NCI-H1930 (cell line): ENCODE measurements around the gene MSL1.
A peak's percentile ranks its signal among the peaks of the same experiment; 100 is the strongest.
"Not testable (repeated sequence)": the region's sequence is repeated elsewhere in the genome, so short reads cannot be mapped to it uniquely, and the experiment has no call there.

Source experiments
- DNase-seq, 2 experiments: peaks; one replicate each; lab custom pipeline; 2025; lab: John Stamatoyannopoulos, UW

The MSL1 gene

DNA sequence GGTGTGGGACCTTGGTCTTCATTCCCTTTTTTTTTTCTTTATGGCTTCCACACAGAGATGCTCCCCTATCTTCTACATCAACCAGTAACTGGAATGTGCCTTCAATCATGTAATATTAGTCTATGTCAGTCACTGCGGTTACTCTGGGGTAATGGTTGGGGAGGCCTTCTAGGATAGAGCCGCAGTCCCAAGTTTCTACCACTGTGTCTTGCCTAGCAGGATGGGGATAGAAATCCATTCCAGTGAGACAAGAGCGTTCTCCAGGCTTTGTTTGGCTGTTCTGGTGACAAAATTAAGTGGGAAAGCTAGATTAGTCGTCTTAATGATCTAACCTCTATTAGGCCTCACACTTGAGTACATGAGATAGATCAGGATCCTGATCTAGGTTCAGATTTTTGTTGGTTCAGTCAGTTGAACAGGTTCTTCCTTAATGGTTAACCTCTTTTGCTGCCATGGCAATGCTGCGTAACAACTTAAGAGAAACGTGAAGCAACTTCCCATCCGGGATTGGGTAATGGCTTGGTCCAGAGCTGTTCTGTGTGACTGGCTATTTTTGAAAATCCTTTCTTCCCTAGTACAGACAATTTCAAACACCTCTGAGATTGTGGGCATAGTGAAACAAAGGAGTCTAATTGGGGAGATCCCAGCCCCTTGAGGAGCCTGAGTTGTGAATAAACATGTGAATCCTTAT lies 8.7 kb downstream of the MSL1 start:
- DNase-seq, result no peak

DNA sequence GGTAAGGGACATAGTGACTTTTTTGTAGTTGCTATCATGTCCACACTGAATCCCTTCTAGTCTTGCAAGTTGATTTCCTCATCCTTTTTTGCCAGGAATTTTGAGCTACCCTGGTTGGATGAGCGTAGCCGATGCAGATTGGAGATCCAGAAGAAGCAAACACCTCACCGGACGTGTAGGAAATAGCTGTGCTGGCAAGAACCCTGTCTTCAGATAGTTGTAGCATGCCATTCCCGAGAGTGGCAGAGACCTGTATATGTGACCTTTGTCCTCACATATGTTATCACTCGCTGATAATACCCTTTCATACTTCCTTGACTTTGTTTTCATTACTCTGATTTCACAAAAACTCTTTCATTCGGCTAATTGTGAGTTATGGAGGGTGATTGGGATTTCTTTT lies 12.4 kb downstream of the MSL1 start:
- no peak for DNase-seq

DNA sequence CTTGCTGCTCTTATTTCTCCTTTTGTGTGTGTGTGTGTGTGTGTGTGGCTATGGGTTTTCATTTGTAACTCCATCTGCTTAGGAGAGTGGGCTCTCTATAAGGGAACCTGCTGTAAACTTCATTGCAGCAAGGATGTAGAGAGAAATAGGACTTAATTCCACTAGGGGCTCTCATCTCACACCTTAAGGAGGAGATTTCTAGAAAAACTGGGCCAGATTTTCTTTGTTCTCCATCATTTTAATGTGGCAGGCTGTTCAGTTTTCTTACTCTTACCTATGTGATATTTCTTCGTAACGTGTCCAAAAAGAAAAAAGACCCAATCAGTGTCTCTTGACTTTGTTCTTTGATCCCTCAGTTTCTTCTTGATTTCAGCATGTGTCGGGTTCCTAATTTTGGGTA lies 14.0 kb downstream of the MSL1 start:
- DNase-seq, result no peak

DNA sequence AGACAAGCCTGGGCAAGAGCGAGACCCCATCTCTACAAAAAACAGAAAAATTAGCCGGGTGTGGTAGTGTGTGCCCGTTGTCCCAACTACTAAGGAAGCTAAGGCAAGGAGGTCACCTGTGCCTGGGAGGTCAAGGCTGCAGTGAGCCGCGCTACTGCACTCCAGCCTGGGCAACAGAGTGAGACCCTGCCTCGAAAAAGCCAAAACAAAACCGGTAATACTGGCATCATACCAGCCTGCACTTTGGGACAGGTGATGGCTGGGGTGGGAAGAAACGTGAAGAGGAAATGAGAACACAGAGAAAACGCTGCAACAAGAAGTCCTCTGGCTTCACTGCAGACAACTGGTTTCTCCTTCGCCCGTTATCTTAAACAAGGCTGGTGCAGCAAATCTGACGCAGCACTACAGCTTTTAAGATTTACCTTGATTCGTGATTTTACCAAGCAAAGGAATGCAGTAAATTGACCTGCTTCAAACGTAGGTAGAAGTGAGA lies 17.8 kb downstream of the MSL1 start:
- DNase-seq, result no peak

DNA sequence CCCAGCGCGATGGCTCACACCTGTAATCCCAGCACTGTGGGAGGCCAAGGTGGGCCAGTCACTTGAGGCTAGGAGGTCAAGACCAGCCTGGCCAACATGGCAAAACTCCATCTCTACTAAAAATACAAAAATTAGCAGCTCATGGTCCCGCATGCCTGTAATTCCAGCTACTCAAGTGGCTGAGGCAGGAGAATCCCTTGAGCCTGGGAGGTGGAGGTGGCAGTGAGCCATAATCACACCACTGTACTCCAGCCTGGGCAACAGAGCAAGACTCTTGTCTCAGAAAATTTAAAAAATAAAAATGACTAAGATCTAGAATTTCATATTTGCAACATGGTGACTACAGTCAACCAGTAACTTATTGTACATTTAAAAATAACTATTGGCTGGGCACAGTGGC lies 21.4 kb downstream of the MSL1 start:
- DNase-seq, result not testable (repeated sequence)

DNA sequence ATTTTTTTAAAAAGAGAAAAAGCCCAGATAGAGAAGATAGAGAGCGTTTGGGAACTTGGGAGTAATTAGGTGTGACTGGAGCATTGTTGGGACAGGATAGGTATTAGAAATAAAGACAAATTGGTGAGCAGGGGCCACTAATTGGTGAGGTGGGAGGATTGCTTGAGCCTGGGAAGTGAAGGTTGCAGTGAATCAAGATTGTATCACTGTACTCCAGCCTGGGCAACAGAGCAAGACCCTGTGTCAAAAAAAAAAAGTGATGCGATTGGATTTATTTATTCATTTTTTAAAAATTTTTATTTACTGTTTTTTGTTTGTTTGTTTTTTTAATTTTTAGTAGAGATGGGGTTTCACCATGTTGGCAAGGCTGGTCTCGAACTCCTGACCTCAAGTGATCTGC lies 23.7 kb downstream of the MSL1 start:
- no peak for DNase-seq

DNA sequence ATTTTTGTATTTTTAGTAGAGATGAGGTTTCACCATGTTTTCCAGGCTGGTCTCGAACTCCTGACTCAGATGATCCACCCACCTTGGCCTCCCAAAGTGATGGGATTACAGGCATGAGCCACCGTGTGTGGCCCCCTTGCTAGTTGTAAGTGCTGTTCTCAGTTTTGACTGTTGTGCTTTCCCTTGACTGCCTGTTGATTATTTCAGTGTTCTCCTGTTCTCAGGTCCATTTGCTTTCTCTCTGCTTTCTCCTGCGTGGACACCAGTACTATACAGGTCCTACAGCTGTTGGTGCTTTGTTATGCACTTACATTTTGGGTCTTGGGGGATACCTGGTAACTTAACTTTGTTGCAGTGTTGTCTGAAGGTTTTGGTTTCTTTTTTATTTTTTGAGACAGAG lies 26.8 kb downstream of the MSL1 start:
- no peak for DNase-seq

DNA sequence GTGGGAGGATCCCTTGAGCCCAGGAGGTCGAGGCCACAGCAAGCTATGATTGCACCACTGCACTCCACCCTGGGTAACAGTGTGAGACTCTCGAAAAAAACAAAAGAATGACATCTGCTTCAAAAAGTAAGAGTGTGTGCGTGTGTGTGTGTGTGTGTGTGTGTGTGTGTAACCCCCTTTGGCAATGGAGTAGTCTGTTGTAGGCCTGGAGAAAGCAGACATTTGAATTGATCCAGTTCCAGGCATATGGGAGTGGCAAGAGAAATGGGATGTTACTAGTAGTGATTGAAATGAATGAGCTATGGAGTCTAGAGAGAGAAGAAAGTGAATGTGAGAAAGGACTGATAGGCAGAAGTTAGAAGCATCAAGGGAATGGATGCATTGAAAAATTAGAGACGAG lies 28.5 kb downstream of the MSL1 start:
- no peak for DNase-seq

DNA sequence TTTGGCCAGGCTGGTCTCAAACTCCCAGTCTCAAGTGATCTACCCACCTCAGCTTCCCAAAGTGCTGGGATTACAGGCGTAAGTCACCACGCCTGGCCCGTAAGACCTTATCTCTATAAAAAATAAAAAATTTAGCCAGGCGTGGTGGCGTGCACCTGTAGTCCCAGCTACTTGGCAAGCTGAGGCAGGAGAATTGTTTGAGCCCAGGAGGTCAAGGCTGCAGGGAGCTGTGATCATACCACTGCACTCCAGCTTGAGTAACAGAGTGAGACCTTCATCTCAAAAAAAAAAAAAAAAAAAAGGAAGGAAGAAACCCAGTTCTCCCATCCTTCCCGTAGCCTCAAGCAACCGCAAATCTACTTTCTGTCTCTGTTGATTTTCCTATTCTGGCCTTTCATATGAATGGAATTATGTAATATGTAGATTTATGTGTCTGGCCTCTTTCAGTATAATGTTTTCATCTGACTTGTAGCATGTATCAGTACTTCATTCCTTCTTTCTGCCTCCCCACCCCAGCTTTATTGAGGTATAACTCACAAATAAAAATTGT lies 29.7 kb downstream of the MSL1 start:
- DNase-seq, result no peak

DNA sequence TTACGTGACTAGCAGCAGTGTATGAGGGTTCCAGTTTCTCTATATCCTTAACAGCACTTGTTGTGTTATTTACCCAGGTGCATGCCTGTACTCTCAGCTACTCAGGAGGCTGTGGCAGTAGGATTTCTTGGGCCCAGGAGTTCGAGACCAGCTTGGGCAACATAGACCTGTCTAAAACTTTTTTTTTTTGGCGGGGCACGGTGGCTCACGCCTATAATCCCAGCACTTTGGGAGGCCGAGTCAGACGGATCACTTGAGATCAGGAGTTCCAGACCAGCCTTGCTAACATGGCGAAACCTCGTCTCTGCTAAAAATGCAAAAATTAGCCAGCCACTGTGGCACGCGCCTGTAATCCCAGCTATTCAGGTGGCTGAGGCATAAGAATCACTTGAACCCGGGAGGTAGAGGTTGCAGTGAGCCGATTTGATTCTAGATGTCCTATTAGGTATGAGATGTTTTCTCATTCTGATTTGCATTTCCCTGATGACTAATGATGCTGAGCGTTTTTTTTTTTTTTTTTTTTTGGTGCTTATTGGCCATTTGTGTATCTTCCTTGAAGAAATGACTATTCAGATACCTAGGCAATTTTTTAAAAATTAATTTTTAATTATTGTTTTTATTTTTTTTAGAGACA lies 31.9 kb downstream of the MSL1 start:
- DNase-seq, result no peak

DNA sequence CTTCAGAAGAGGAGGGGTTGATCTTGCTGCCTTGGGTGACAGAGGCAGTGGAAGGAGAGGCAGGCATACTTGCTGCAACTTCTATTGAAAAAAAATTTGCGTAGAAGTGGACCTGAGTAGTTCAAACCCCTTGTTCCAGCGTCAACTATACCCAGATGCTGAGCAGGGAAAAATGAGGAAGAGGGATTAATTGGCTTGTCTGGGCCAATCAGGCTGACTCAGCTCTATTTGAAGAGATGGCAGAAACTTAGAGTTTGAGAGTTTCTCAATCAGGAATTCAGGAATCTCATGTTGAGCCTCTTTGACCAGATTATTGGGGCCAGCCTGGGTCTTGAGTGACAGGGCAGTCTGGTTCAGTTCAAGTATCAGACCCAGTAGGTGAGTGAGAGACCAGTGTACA lies 36.2 kb downstream of the MSL1 start:
- no peak for DNase-seq

DNA sequence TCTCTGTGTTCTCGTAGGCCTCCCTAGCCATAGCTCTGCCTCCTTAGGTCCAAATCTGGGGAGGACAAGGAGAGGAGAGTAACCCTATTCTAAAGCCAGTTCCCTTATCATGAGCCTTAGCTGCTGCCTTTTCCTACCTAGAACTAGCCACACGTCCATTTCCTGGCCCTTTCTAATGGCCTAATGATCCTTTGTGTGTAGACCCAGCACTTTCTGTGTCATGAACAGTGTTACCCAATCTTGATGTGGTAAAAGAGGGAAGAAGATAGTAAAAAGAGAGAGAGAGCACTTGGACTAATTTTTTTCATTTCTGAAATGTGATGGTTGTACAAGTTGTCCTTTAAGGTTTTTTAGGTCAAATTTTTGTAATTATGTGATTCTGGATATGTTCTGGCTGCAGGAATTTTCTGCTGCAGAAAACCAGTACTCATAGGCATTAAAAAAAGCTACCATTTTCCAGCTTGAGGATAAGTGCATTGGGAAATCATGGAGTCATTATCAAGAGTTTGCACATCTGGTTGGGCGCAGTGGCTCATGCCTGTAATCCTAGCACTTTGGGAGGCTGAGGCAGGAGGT lies 36.8 kb downstream of the MSL1 start:
- DNase-seq, result no peak

DNA sequence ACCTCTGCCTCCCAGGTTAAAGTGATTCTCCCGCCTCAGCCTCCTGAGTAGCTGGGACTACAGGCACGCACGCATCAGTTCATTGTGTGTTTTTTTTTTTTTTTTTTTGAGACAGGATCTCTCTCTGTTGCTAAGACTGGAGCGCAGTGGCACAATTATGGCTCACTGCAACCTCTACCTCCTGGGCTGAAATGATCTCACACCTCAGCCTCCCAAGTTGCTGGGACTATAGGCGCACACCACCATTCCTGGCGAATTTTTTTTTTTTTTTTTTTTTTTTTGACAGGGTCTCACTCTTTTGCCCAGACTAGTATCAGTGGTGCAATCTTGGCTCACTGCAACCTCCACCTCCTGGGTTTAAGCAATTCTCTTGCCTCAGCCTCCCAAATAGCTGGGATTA lies 37.7 kb downstream of the MSL1 start:
- DNase-seq, result no peak

DNA sequence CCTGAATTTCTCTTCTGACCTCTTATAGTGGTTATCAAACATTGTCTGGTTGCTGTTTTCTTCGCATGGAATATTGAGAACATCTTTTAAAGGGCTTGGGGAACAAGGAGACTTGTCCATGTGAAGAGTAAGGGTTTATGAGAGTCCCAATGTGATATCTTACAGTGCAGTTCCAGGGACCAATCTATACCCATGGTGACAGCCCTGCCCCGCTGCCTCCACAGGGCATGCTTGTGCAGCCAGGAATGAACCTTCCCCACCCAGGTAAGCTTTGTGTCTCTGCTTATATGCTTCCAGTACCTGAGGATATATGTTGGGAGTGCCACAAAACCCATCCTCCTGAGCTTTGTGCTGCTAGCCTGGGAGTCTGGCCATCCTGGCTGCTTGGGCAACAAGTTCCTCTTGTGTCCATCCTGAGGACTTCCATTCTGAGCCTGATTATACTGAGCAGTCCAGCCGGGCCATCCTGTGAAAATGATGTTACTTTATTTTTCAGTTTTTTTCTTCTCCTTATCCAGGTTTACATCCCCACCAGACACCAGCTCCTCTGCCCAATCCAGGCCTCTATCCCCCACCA lies 46.0 kb downstream of the MSL1 start:
- no peak for DNase-seq

DNA sequence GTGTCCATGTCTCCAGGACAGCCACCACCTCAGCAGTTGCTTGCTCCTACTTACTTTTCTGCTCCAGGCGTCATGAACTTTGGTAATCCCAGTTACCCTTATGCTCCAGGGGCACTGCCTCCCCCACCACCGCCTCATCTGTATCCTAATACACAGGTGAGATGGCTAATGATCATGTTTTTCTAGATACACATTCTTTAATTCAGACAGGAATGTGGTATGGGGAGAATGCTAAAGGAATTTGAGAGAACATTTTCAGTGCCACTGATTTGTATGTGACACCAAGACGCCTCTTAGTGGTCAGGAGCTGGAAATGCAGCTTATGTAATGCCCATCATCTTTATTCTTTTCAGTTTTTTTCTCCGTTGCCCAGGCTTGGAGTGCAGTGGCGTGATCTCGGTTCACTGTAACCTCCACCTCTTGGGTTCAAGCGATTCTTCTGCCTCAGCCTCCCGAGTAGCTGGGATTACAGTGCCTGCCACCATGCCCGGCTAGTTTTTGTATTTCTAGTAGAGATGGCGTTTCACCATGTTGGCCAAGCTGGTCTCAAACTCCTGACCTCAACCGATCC lies 46.6 kb downstream of the MSL1 start:
- peak in 1 of 2 experiments; percentile 16 for DNase-seq

DNA sequence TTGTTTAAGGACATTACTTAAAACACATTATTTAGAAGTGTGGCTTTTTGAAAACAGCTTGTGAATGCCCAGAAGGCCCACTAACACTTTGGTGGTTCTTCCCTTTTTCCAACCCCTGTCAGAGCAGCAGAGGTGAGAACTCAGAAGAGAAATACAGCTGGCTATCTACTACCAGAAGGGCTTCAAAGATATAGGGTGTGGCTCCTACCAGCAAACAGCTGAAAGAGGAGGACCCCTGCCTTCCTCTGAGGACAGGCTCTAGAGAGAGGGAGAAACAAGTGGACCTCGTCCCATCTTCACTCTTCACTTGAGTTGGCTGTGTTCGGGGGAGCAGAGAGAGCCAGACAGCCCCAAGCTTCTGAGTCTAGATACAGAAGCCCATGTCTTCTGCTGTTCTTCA lies 48.6 kb downstream of the MSL1 start:
- DNase-seq, result no peak

DNA sequence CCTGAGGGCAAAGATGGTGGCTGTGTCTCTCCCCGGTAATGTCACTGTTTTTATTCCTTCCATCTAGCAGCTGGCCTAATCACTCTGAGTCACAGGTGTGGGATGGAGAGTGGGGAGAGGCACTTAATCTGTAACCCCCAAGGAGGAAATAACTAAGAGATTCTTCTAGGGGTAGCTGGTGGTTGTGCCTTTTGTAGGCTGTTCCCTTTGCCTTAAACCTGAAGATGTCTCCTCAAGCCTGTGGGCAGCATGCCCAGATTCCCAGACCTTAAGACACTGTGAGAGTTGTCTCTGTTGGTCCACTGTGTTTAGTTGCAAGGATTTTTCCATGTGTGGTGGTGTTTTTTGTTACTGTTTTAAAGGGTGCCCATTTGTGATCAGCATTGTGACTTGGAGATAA lies 50.0 kb downstream of the MSL1 start:
- no peak for DNase-seq

DNA sequence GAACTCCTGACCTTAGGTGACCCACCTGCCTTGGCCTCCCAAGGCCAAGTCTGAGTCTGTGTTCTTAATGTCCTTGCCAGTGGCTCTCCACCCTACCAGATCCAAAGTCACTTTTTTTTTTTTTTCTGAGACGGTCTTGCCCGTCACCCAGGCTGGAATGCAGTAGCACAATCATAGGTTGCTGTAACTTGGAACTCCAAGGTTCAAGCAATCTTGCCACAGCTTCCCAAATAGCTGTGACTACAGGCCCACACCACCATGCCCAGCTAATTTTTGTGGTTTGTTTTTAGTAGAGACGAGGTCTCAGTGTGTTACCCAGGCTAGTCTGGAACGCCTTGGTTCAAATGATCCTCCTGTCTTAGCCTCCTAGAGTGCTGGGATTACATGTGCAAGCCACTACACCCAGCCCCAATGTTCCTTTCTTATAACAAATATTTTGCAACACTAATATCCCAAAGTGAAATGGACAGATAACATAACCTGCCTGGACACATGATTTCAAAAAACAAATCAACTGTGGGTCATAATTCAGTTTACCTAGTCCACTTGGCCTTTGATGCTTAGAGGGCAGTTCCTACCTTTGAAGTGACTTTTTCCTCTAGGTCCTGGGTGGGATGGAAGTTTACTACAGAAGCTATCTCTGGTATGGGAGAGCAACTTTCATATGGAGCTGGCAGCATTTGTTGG lies 51.5 kb downstream of the MSL1 start:
- no peak for DNase-seq

DNA sequence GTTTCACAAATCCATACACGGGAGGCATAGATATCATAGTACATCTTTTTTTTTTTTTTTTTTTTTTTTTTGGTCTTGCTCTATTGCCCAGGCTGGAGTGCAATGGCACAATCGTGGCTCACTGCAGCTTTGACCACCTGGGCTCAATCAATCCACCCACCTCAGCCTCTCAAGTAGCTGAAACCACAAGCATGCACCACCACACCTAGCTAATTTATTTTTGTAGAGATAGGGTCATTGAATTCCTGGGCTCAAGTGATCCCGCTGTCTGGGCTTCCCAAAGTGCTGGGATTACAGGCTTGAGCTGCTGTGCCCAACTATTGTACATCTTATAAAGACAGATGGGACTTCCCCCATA lies 52.0 kb downstream of the MSL1 start:
- no peak for DNase-seq

DNA sequence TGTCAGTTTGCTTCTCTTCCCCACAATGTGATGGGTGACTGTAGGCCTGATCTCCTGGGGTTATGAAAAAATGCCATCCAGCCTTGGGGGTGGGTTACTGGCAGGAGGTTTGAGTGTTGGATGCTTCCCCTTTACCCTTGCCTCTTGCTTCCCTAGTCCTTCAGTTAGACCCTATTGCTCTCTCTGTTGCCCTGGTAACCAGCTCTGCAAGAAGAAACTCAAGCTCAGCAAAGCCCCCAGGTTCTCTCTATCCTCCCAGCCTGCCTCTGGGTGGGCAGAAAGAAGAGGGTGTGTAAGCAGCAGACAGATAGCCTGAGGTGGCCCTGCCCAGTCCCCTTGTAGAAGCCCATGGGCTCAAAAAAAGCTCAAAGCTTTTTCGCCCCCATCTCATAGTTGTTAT lies 52.7 kb downstream of the MSL1 start:
- DNase-seq, result no peak

DNA sequence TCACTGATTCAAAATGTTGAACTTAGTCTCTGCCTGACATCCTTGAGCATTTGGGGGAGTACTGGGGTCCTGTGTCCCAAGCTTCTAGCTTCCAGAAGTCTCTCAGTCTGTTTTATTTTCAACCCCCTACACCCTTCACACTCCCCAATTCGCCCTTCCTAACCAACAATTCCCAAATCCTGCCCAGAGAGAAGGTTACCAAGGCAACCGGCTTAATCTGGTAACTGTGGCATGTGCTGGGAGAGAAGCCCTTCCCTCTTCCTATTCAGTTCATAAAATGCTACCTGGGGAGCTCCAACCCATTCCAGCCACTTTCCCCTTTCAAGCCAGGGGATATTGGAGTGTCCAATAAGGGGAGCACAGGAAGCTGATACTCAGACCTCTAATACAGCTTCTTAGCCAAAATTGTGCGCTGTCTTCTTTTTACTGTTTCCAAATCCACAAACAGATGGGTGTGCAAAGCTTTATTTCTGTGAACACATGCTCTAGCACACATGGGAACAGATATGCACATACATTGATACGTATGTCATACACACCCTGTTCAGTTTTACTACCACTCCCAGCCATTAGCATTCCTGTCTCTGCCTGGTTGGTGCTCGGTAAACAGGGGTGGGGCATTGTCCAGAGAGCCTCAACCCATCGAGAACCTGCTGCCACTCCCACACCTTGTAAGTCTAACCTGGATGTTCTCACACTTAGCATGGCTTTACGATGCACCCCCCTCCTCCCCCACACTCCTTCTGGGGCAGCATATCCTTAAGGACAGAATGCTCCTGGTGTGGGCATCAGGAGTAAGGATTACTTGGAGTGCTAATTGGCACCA lies 54.4 kb downstream of the MSL1 start:
- no peak for DNase-seq
